AG09319 (cell line): ENCODE results near the gene TLL1.

ENCODE experiments used
- DNase-seq: peaks from one replicate; pipeline ENCODE4 v3.0.0-alpha.2; 2010; ENCODE audit warnings: low read depth; ENCODE audit errors: extremely low read depth
- TF ChIP-seq, protein P1 (sequence below): IDR thresholded peaks from 2 replicates; pipeline ENCODE4 v1.5.1; 2011; ENCODE audit warnings: low read depth, mild to moderate bottlenecking, inconsistent platforms, low read length, moderate library complexity

The TLL1 gene

DNA sequence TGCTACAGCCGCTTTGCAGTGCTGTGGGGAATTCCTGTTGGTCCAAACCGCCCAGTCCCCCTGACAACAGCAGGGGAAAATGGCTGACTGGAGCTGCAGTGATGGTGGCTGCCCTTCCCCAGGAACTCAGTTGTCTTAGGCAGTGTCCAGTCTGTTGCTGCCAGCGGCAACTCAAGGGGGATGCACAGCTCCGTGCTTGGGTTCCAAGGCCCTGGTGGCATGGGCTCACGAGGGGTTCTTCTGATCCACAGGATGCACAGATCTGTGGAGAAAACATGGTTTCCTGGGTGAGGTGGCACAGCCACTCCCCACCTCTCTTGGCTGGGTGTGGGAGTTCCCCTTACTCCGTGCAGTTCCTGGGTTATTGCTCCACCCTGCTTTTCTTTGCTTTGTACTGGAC lies 261.2 kb downstream of the TLL1 start:
- DNase-seq = no peak

DNA sequence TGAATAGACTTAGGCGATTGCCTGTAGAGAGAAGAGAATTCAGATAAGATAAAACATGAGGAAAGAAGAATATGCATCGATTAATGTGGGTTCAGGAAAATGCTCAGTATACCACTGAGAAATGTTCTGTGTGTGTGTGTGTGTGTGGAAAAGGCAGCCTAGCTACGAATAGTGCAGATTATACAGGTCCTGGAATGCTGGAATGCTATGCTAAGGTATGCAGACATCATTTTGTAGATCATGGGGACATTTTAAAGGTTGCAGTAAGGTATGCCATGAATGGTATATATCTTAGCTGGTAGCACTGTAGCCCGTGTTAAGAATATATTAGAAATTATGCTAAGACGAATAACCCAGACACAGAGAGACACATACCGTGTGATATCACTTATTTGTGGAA lies 267.9 kb downstream of the TLL1 start:
- DNase-seq = no peak
- TF ChIP-seq, protein P1, sequence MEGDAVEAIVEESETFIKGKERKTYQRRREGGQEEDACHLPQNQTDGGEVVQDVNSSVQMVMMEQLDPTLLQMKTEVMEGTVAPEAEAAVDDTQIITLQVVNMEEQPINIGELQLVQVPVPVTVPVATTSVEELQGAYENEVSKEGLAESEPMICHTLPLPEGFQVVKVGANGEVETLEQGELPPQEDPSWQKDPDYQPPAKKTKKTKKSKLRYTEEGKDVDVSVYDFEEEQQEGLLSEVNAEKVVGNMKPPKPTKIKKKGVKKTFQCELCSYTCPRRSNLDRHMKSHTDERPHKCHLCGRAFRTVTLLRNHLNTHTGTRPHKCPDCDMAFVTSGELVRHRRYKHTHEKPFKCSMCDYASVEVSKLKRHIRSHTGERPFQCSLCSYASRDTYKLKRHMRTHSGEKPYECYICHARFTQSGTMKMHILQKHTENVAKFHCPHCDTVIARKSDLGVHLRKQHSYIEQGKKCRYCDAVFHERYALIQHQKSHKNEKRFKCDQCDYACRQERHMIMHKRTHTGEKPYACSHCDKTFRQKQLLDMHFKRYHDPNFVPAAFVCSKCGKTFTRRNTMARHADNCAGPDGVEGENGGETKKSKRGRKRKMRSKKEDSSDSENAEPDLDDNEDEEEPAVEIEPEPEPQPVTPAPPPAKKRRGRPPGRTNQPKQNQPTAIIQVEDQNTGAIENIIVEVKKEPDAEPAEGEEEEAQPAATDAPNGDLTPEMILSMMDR = no peak

More for the DNA sequence above, 261.2 kb downstream of the TLL1 start:
- TF ChIP-seq, protein P1 = no peak

DNA sequence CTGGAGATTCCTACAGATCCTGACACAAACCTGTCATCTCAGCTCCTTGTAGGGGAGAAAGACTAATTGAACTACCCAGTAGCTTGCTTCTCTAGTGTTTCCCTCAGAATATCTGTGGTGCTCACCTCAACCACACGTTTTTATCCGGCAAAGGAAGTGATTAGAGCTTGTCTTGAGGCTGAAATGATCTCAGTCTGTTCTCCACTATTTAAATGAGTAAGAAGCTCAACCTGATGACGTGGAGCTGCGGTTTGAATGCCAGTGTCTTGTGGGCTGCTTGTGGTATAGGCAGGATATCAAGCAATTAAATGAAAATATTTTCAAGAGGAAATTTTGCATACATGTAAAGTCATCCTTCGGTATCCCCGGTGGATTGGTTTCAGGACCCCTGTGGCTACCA lies 270.2 kb downstream of the TLL1 start:
- DNase-seq = no peak
- TF ChIP-seq, protein P1 = no peak

DNA sequence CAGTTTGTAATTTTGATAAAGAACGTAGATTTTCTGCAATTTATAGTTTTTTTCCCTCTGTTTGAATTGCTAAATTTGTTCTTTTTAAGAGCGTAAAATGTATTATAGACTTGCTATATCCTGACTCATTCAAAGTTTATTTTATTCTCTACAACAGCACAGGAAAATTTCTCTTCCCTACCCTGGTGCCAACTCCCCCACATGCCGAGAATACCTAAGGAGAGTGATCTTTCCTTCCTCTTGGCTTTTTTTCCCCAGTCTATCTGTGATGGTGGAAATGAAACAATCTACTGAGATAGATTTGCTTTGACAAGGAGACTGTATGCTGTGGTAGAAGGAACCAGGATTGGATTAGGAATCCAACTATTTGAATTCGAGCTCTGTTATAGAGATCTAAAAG lies 271.6 kb downstream of the TLL1 start:
- TF ChIP-seq, protein P1 = no peak
- no peak for DNase-seq

DNA sequence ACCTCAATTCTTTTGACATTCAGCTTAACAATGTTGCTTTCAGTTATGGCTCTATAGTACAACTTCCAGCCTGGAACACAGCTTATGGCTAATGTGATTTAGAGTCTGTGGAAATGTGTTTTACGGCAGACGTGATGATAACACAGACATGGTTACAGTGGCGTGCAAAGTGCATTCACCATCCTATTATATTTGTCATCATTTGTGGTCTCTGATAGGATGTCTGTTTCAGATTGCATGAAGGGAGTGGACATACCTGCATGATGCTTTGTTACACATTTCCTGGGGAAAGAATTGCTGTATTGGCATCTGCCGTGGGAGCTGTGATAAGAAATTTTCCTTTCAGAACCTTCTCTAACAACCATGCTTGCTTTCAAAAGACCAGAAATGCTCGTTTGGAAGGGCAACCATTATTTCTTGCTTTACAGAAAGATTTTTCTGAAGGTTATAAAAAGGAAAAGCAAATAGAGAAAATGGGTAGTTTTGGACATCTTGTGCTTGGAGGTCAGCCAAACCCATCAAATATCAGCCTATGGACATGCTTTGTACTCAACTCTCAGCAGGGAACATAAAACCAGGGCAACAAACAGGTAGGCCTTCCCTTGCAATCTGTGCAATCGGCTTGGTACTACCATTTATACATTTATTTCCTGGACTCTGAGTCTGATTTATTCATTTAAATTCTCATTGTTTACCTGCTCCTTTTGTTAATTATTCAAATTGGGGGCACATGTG lies 273.9 kb downstream of the TLL1 start:
- TF ChIP-seq, protein P1 = no peak
- no peak for DNase-seq
